ENCODE results near the gene HMGN2.

- TF ChIP-seq POLR2A (IDR thresholded peaks at IDR 0.05), result no peak
- TF ChIP-seq, protein P1, sequence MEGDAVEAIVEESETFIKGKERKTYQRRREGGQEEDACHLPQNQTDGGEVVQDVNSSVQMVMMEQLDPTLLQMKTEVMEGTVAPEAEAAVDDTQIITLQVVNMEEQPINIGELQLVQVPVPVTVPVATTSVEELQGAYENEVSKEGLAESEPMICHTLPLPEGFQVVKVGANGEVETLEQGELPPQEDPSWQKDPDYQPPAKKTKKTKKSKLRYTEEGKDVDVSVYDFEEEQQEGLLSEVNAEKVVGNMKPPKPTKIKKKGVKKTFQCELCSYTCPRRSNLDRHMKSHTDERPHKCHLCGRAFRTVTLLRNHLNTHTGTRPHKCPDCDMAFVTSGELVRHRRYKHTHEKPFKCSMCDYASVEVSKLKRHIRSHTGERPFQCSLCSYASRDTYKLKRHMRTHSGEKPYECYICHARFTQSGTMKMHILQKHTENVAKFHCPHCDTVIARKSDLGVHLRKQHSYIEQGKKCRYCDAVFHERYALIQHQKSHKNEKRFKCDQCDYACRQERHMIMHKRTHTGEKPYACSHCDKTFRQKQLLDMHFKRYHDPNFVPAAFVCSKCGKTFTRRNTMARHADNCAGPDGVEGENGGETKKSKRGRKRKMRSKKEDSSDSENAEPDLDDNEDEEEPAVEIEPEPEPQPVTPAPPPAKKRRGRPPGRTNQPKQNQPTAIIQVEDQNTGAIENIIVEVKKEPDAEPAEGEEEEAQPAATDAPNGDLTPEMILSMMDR (IDR thresholded peaks at IDR 0.05), result no peak
Measured at GRCh38 chr1:26496861-26497260, 24.6 kb downstream of the HMGN2 start.

All from uterus (tissue), 2 donors.